Transverse colon (tissue), 4 donors: ENCODE results near the gene ZNF423.

Experiments used
- CTCF ChIP-seq, 5 experiments: fragments of 200-600 bp in 3 of 5; fragments of 450-650 bp in 2 of 5; sonication (generic) in 3 of 5; IDR thresholded peaks; 1 replicate in 2 of 5; 2 replicates in 3 of 5; pipeline ENCODE4 v1.5.1; 2016 to 2017; ENCODE audit warnings: antibody characterized with exemption in 5 of 5, inconsistent platforms in 3 of 5, mild to moderate bottlenecking in 2 of 5, moderate library complexity in 1 of 5
- POLR2A ChIP-seq: fragments of 450-650 bp; IDR thresholded peaks from one replicate; pipeline ENCODE4 v1.6.1; 2016; ENCODE audit warnings: antibody characterized with exemption, mild to moderate bottlenecking, moderate library complexity
- POLR2AphosphoS5 ChIP-seq, 3 donors: sonication (generic); formaldehyde crosslinking; IDR thresholded peaks; one replicate each; pipeline ENCODE4 v1.6.1; 2016; ENCODE audit warnings: antibody characterized with exemption in 3 of 3

GRCh38 chr16:49628148-49628547, 227.8 kb downstream of the ZNF423 start:
- no peak for TF ChIP-seq CTCF (IDR thresholded peaks at IDR 0.05)
- no peak for TF ChIP-seq POLR2A
- no peak for TF ChIP-seq POLR2AphosphoS5 (IDR thresholded peaks at IDR 0.05)
